Stomach (tissue), 9 donors: Measurements from ENCODE around the gene GCSAM. TPM values are rescaled to one million over a fixed set of nuclear protein-coding genes. Genes with fewer than 3 reads are reported as not detected.

Experiments
- DNase-seq, 2 donors: peaks; one replicate each; pipeline versions ENCODE4 v3.0.0 to v3.0.0-alpha.2; 2013 to 2019
- H3K27ac ChIP-seq, 5 donors: fragments of 200-600 bp in 4 of 5; sonication (generic) in 4 of 5; one replicate each; pipeline ENCODE4 v1.5.1; 2013 to 2019; ENCODE audit warnings: mild to moderate bottlenecking in 1 of 5, moderate library complexity in 1 of 5
- H3K27me3 ChIP-seq, 3 donors: fragments of 200-600 bp; sonication (generic); one replicate each; pipeline ENCODE4 v1.5.1; 2017 to 2019; ENCODE audit warnings: mixed run types in 1 of 3
- H3K36me3 ChIP-seq, 4 donors: fragments of 200-600 bp; sonication (generic); 1 replicate in 3 of 4; 2 replicates in 1 of 4; pipeline ENCODE4 v1.5.1; 2016 to 2019
- H3K4me1 ChIP-seq, 4 donors: fragments of 200-600 bp; sonication (generic); one replicate each; pipeline ENCODE4 v1.5.1; 2016 to 2019
- H3K4me3 ChIP-seq, 4 donors: fragments of 200-600 bp; sonication (generic) in 3 of 4; one replicate each; pipeline ENCODE4 v1.5.1; 2016 to 2019; ENCODE audit warnings: mild to moderate bottlenecking in 1 of 4
- H3K9me3 ChIP-seq, 4 donors: fragments of 200-600 bp; sonication (generic); one replicate each; pipeline ENCODE4 v1.5.1; 2016 to 2019
- EP300 ChIP-seq: sonication (generic); formaldehyde crosslinking; IDR thresholded peaks from one replicate; pipeline ENCODE4 v1.6.1; 2017; ENCODE audit warnings: antibody characterized with exemption
- POLR2A ChIP-seq, 4 donors: fragments of 450-650 bp; IDR thresholded peaks; one replicate each; pipeline ENCODE4 v1.6.1; 2016; ENCODE audit warnings: antibody characterized with exemption in 4 of 4, control low read depth in 2 of 4, mild to moderate bottlenecking in 1 of 4, moderate library complexity in 1 of 4
- POLR2AphosphoS5 ChIP-seq, 3 donors: sonication (generic); formaldehyde crosslinking; IDR thresholded peaks; one replicate each; pipeline ENCODE4 v1.6.1; 2016; ENCODE audit warnings: antibody characterized with exemption in 3 of 3
- WGBS, 5 donors: extraction: QIAGEN DNeasy Blood & Tissue Kit in 3 of 5; methylation state at CpG; one replicate each; pipeline versions ENCODE4 v1.1.5 to v1.1.7; 2013 to 2018; 5-methylcytosine and 5-hydroxymethylcytosine counted together
- intact Hi-C: fragments of 100-400 bp; cut with DNase I; formaldehyde crosslinking; loops from one replicate; pipeline ENCODE4 v1.15.1; 2023; ENCODE audit warnings: low total_unique reads
- polyA plus RNA-seq, 3 donors: library from polyadenylated mRNA; stranded (reverse); fragments of 200-250 nt; gene quantifications; one replicate each; pipeline ENCODE4 v1.2.3, GENCODE V29; 2013
- total RNA-seq, 5 donors: library from RNA; depleted of rRNA; stranded (reverse); fragments of >200 nt; gene quantifications; one replicate each; pipeline versions ENCODE4 v1.1.0 to v1.2.3, GENCODE V29; 2014 to 2016
- TF ChIP-seq, protein P1 (sequence below), 7 experiments: fragments of 450-650 bp in 4 of 7; fragments of 200-600 bp in 3 of 7; sonication (generic) in 3 of 7; IDR thresholded peaks; one replicate each; pipeline ENCODE4 v1.5.1; 2016 to 2019; ENCODE audit warnings: antibody characterized with exemption in 7 of 7, control low read depth in 2 of 7, mild to moderate bottlenecking in 1 of 7
- donor health status: healthy with polysubstance abuse.
- donor health status: Bipolar disorder and iron deficiency.
- donor health status: healthy.

GCSAM gene
- total and polyA plus RNA-seq, 8 donors = 0.73 to 2.3 (median 2.3) TPM; not detected in 5

DNA sequence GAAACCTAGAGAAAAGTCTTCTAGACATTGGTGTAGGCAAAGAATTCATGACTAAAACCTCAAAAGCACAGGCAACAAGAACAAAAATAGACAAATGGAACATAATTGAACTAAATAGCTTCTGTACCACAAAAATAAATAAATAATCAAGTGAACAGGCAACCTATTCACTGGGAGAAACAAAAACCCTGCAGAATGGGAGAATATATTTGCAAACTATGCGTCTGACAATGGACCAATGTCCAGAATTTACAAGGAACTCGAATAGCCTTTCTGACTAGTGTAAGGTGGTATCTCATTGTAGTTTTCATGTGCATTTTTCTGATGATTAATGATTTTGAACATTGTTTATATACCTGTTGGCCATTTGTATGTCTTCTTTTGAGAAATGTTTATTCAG lies 37.0 kb upstream of the GCSAM start:
- H3K4me3 ChIP-seq = no peak overlapping the region
- TF ChIP-seq, protein P1, sequence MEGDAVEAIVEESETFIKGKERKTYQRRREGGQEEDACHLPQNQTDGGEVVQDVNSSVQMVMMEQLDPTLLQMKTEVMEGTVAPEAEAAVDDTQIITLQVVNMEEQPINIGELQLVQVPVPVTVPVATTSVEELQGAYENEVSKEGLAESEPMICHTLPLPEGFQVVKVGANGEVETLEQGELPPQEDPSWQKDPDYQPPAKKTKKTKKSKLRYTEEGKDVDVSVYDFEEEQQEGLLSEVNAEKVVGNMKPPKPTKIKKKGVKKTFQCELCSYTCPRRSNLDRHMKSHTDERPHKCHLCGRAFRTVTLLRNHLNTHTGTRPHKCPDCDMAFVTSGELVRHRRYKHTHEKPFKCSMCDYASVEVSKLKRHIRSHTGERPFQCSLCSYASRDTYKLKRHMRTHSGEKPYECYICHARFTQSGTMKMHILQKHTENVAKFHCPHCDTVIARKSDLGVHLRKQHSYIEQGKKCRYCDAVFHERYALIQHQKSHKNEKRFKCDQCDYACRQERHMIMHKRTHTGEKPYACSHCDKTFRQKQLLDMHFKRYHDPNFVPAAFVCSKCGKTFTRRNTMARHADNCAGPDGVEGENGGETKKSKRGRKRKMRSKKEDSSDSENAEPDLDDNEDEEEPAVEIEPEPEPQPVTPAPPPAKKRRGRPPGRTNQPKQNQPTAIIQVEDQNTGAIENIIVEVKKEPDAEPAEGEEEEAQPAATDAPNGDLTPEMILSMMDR (IDR thresholded peaks at IDR 0.05) = no peak
- TF ChIP-seq EP300 = no peak
- no peak for TF ChIP-seq POLR2A (IDR thresholded peaks at IDR 0.05)
- TF ChIP-seq POLR2AphosphoS5 (IDR thresholded peaks at IDR 0.05) = no peak
- no peak overlapping the region for H3K27ac ChIP-seq
- DNase-seq = no peak
- H3K27me3 ChIP-seq = no peaks in the 10 kb centered on the region
- H3K9me3 ChIP-seq = peaks cover 0 to 10% (median 7%) of the 10 kb centered on the region in 4 donors
- H3K36me3 ChIP-seq = peaks cover 0 to 7% (median 2%) of the 10 kb centered on the region in 4 donors
- intact Hi-C loops = no loop called here
- WGBS, 5 donors = 83 to 93% (median 88%) methylated on average over 2 of the region's 2 CpGs
- H3K4me1 ChIP-seq = no peaks in the 10 kb centered on the region

DNA sequence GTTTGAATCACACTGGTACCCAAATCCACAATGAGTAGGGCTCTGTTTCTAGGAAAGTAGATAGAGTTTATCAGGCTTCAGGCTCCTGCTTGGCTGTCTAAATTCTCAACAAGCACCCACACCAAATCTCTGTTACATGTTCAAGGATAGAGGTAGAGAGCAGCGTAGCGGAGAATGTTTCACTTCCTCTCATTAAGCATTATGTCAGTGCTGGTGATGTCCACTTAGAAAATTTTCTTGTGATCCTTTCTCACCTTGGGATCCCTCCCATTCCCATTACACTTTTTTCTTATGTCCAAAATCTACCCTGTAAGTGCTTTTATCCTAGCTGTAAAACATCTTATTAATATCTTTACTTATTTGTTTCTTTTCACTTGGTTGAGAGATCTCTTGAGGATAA lies 34.7 kb upstream of the GCSAM start:
- peaks cover 0 to 7% (median 2%) of the 10 kb centered on the region in 4 donors for H3K36me3 ChIP-seq
- H3K27me3 ChIP-seq = no peaks in the 10 kb centered on the region
- no peak for DNase-seq
- H3K9me3 ChIP-seq = peaks cover 0 to 10% (median 7%) of the 10 kb centered on the region in 4 donors
- 86 to 95% (median 94%) methylated on average over 2 of the region's 2 CpGs for WGBS, 5 donors
- no peak overlapping the region for H3K4me3 ChIP-seq
- intact Hi-C loops = no loop called here
- no peaks in the 10 kb centered on the region for H3K4me1 ChIP-seq
- H3K27ac ChIP-seq = no peak overlapping the region
- TF ChIP-seq POLR2A (IDR thresholded peaks at IDR 0.05) (no peak), POLR2AphosphoS5 (IDR thresholded peaks at IDR 0.05) (no peak), EP300 (no peak)
- TF ChIP-seq, protein P1 (IDR thresholded peaks at IDR 0.05) = no peak

DNA sequence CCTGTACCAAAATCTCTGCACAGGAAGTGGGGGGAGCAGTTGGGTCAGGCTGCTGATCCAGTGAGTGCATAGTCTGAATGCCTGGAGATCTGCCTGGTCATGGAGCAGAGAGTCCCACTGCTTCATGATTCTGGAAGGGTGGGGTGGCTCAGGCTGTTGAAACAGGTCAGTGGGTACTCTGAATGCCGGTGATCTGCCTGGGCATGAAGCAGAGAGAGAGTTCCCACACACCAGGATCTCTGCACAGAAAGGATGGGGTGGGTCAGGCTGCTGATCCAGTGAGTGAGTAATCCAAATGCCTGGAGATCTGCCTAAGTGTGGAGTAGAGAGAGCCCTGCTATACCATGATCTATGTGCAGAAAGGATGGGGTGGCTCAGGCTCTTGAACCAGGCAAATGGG lies 16.1 kb upstream of the GCSAM start:
- DNase-seq = no peak
- Histone ChIP-seq H3K9me3 (peaks cover 0 to 39% (median 13%) of the 10 kb centered on the region in 4 donors), H3K27ac (no peak overlapping the region), H3K27me3 (no peaks in the 10 kb centered on the region), H3K4me3 (no peak overlapping the region), H3K36me3 (no peaks in the 10 kb centered on the region), H3K4me1 (no peaks in the 10 kb centered on the region)
- 63 to 100% (median 100%) methylated on average over 1 of the region's 1 CpG for WGBS, 5 donors
- intact Hi-C loops = no loop called here
- no peak for TF ChIP-seq POLR2A (IDR thresholded peaks at IDR 0.05)
- no peak for TF ChIP-seq EP300
- TF ChIP-seq POLR2AphosphoS5 (IDR thresholded peaks at IDR 0.05) = no peak
- TF ChIP-seq, protein P1 (IDR thresholded peaks at IDR 0.05) = no peak

DNA sequence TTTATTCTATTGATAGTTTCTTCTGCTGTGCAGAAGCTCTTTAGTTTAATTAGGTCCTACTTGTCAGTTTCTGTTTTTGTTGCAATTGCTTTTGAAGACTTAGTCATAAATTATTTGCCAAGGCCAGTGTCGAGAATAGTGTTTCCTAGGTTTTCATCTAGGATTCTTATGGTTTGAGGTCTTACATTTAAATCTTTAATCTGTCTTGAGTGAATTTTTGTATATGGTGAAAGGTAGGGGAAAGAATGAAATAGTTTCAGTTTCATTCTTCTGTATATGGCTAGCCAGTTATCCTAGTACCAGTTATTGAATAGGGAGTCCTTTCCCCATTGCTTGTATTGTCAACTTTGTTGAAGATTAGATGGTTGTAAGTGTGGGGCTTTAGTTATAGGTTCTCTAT lies 10.6 kb upstream of the GCSAM start:
- H3K27ac ChIP-seq = no peak overlapping the region
- no peak for DNase-seq
- peaks cover 0 to 29% (median 8%) of the 10 kb centered on the region in 4 donors for H3K9me3 ChIP-seq
- no peaks in the 10 kb centered on the region for H3K4me1 ChIP-seq
- H3K36me3 ChIP-seq = no peaks in the 10 kb centered on the region
- no peaks in the 10 kb centered on the region for H3K27me3 ChIP-seq
- H3K4me3 ChIP-seq = no peak overlapping the region
- TF ChIP-seq POLR2A (IDR thresholded peaks at IDR 0.05) = no peak
- no peak for TF ChIP-seq EP300
- TF ChIP-seq, protein P1 (IDR thresholded peaks at IDR 0.05) = no peak
- TF ChIP-seq POLR2AphosphoS5 (IDR thresholded peaks at IDR 0.05) = no peak
- 77 to 97% (median 89%) methylated on average over 1 of the region's 1 CpG for WGBS, 5 donors
- intact Hi-C loops = no loop called here
